Embryonic facial prominence (tissue), 1 donor: ENCODE measurements around the gene GUCY1A2.
"Not testable (repeated sequence)": the region's sequence is repeated elsewhere in the genome, so short reads cannot be mapped to it uniquely, and the experiment has no call there.

Experiments
- DNase-seq: peaks from one replicate; pipeline ENCODE4 v3.0.0-alpha.2; 2016; ENCODE audit errors: extremely low spot score

The GUCY1A2 gene

DNA sequence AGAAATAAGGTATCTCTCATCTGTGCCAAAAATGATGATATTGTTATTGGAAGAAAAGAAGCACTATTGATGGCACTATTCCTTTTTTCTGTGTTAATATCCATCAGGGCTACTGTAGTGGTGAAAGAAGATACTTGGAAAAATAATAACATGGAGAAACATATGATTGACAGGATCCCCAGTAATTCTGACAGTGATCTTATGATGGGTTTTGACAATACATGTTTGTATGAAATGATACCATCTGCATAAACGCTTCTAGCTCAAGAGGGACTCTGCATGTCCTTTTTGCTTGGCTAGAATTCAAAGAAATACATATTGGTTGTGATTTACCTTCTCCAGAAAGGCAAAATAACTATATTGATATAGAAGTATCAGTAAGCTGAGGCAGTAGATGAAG, 178.1 kb downstream of the GUCY1A2 start:
- DNase-seq: no peak

DNA sequence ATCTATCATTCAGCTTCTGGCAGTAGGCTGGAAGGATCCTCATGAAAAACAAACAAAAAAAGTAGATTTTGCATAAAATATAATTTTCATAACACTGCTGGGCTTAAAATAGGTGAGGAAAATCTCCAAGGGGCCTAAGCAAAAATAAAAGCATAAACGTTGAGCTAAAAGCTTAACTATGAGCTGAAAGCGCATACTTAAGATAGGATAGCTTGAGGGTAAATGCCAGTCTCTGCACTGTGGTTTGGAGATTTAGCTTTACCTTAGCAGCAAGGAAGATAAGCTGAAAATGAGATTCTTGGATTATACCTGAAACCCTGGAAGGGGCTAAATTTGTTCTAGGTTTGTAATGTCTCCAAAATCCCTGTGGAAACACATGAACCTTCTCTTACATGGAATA, 183.7 kb downstream of the GUCY1A2 start:
- no peak for DNase-seq

GRCh38 chr11:106828976-106829375, 189.3 kb downstream of the GUCY1A2 start:
- no peak for DNase-seq

GRCh38 chr11:106828576-106828975, 189.7 kb downstream of the GUCY1A2 start:
- no peak for DNase-seq

GRCh38 chr11:106827687-106828086, 190.6 kb downstream of the GUCY1A2 start:
- DNase-seq: no peak

GRCh38 chr11:106826558-106826957, 191.7 kb downstream of the GUCY1A2 start:
- not testable (repeated sequence) for DNase-seq

- no peak for DNase-seq
These were observed 196.4 kb downstream of the GUCY1A2 start for GRCh38 chr11:106821826-106822225.

- no peak for DNase-seq
These were observed 197.0 kb downstream of the GUCY1A2 start for GRCh38 chr11:106821291-106821690.

- DNase-seq: no peak
These were observed 199.8 kb downstream of the GUCY1A2 start for GRCh38 chr11:106818443-106818842.

GRCh38 chr11:106815209-106815608, 203.1 kb downstream of the GUCY1A2 start:
- no peak for DNase-seq

DNA sequence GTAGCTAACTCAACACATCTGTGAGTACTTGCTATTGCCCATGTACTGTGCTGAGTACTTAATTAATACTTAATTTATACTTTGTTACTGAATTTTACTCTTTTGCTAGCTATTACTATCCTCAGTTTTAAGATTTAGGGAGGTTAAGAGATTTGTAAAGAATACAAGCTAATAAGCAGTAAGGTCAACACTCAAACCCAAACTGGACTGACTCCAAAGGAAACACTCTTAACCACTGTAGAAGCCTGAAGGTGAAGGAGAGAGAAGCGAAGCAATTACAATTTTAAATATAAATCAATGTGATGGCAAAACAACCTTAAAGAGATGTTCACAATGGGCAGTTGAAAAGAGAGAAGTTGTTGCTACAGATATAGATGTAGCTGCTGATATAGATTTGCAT, 204.5 kb downstream of the GUCY1A2 start:
- DNase-seq: no peak

- DNase-seq: no peak
These were observed 224.2 kb downstream of the GUCY1A2 start for GRCh38 chr11:106794058-106794457.

- no peak for DNase-seq
These were observed 228.9 kb downstream of the GUCY1A2 start for GRCh38 chr11:106789406-106789805.

GRCh38 chr11:106787454-106787853, 230.8 kb downstream of the GUCY1A2 start:
- DNase-seq: no peak

- DNase-seq: no peak
These were observed 232.2 kb downstream of the GUCY1A2 start for GRCh38 chr11:106785913-106786650.

DNA sequence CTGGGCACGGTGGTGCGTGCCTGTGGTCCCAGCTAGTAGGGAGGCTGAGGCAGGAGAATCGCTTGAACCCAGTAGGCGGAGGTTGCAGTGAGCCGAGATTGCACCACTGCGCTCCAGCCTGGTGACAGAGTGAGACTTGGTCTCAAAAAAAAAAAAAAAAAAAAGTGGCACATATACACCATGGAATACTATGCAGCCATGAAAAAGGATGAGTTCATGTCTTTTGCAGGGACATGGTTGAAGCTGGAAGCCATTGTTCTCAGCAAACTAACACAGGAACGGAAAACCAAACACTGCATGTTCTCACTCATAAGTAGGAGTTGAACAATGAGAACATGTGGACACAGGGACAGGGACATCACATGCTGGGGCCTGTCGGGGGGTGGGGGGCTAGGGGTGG, 241.0 kb downstream of the GUCY1A2 start:
- DNase-seq: not testable (repeated sequence)

GRCh38 chr11:106770489-106771085, 247.7 kb downstream of the GUCY1A2 start:
- DNase-seq: no peak

- DNase-seq: no peak
These were observed 252.6 kb downstream of the GUCY1A2 start for GRCh38 chr11:106765469-106766258.

DNA sequence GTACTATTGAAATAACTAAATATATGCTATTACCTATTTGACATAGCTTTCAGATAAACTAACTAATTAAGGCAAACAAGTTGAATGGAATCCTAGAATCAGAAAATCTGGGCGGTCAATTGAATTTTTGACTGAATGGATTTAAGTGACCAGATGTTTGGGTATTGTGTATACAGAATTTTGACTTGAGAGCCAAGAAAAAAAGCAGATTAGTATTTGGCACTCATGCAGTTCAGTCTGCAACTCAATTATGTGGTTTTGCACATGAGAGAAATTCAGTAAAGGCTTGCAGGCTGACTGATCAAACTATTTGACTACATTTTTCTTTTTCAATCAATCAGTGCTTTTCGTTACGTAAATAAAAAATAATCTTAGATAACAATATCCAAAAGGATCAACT, 254.8 kb downstream of the GUCY1A2 start:
- no peak for DNase-seq

GRCh38 chr11:106761745-106762144, 256.5 kb downstream of the GUCY1A2 start:
- no peak for DNase-seq

- DNase-seq: no peak
These were observed 257.0 kb downstream of the GUCY1A2 start for GRCh38 chr11:106761240-106761639.

DNA sequence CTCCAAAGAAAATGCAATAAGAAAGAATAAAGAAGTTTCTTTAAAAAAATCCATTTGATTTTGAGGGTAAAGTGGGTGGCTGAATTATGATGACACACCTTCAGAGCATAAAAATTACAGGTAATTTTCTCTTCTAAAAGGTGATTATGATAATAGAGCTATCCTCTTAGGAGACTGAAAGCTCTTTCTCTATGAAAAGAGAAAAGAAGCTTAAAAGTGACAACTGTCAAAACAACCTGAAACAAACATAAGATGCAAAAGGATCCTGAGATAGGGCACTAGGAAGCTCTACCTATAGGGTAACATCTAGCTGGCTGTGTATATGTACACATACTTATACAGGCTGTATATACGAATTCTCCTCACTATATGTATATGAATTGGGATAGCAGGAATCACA, 270.2 kb downstream of the GUCY1A2 start:
- DNase-seq: no peak

DNA sequence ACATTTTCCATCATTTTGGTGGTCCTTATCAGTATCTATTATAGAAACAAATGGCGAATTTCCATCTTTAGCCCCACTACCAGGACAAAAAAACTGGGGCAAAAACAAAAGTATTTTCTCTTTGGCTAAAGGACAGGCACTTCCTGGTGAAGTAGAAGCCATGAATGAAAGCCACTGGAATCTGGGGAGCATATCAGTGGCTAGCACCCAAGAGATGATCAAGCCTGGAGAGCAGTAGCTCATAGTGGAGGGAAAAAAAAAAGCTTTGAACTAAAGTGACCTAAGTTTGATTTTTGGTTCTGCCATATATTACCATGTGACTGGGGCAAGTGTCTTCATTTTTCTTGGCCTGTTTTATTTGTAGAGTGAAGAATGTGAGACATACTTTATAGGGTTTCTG, 272.3 kb downstream of the GUCY1A2 start:
- DNase-seq: no peak
